PFSK-1 (cell line): ENCODE results near the gene ALG8.

ENCODE experiments used
- FOXP2 ChIP-seq: optimal IDR thresholded peaks from 2 replicates; pipeline ENCODE3; 2011; ENCODE audit warnings: borderline replicate concordance, control low read depth, inconsistent platforms; ENCODE audit not compliant: insufficient read depth; ENCODE audit errors: extremely low read length, extremely low read depth
- POLR2AphosphoS5 ChIP-seq: IDR thresholded peaks from 2 replicates; pipeline ENCODE4 v1.6.1; 2012; ENCODE audit warnings: low read depth, mild to moderate bottlenecking, control low read depth, low read length, moderate library complexity
- REST ChIP-seq, 2 experiments: IDR thresholded peaks; 2 replicates each; pipeline versions ENCODE4 v1.6.1 to v1.8.0; 2011 to 2012; ENCODE audit warnings: low read depth in 2 of 2, low read length in 2 of 2, control low read depth in 1 of 2, inconsistent platforms in 1 of 2, mild to moderate bottlenecking in 1 of 2, moderate library complexity in 1 of 2; ENCODE audit not compliant: insufficient read depth in 1 of 2
- SIN3A ChIP-seq: IDR thresholded peaks from 2 replicates; pipeline ENCODE4 v1.6.1; 2012; ENCODE audit warnings: mild to moderate bottlenecking, low read length, moderate library complexity, borderline replicate concordance; ENCODE audit not compliant: insufficient read depth
- TAF1 ChIP-seq: IDR thresholded peaks from 2 replicates; pipeline ENCODE4 v1.6.1; 2012; ENCODE audit warnings: low read length, control low read depth, borderline replicate concordance; ENCODE audit not compliant: insufficient read depth

The ALG8 gene

DNA sequence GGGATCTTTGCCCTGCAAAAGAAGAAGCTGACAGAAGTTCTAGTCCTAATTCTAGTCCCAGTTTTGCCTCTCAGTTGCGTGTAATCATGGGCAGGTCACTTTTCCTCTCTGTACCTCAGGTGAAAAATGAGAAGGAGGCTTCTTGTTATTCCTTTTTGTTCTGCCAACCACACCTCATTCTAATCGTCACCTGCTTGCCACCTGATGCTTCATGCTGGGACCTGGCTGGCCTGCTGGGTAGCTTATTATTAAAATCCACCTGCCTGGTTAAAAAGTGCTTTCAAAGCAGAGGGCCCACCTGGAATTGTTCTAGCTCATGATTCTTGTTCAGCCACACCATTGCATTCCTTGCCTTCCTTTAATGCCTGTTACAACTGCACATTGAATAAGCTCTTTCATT is 8.4 kb upstream of the ALG8 start:
- TF ChIP-seq FOXP2 (no peak), REST (IDR thresholded peaks at IDR 0.05; ENCODE audit: insufficient read depth in 1 of 2, low read depth in 2 of 2, low read length in 2 of 2) (no peak), POLR2AphosphoS5 (no peak), SIN3A (no peak), TAF1 (no peak)

- TF ChIP-seq TAF1 (no peak), POLR2AphosphoS5 (no peak), FOXP2 (no peak), REST (IDR thresholded peaks at IDR 0.05; ENCODE audit: insufficient read depth in 1 of 2, low read depth in 2 of 2, low read length in 2 of 2) (no peak), SIN3A (no peak)
Observed at GRCh38 chr11:78145511-78146025, 6.1 kb upstream of the ALG8 start.

GRCh38 chr11:78140392-78141077 is 1.1 kb upstream of the ALG8 start:
- no peak for TF ChIP-seq TAF1
- TF ChIP-seq SIN3A = no peak
- no peak for TF ChIP-seq FOXP2
- TF ChIP-seq POLR2AphosphoS5 = no peak
- TF ChIP-seq REST (IDR thresholded peaks at IDR 0.05; ENCODE audit: insufficient read depth in 1 of 2, low read depth in 2 of 2, low read length in 2 of 2) = no peak

DNA sequence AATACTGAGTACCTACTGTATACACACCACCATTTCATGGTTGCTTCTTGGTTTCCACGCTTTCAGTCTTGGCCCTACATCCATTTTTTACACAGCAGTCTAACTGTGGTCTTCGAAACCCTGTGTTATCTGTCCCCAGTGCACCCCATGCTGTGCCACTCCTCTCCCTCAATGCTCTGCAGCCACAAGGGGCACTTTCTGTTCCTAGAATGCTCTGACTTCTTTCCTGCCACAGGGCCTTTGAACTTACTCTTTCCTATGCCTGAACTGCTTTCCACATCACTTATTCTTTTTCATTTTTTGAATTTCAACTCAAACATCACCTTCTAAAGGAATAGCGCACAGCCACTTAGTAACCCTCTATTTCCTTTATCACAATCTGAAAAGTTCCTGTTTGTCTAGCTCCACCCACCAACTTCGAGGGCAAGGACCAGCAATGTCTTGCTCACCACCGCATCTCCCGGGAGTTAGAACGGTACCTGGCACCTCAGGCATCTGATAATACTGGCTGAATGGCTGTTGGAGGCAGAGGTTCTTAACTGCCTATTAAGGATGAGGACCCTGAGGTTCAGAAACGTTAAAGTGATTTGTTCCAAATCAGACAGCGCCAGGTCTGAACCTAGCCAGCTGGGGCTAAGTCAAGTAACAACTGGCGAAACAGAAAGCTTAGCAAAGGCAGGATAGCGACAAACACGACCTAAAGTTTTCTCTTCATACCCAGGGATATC is 568 bp downstream of the ALG8 start:
- TF ChIP-seq REST (IDR thresholded peaks at IDR 0.05; ENCODE audit: insufficient read depth in 1 of 2, low read depth in 2 of 2, low read length in 2 of 2) = 0 out of 4 replicates have a peak, but pooled peaks of 1 of the 2 experiments have one; percentile 6
- no peak for TF ChIP-seq POLR2AphosphoS5
